Measurements from ENCODE around the gene TSFM. TPM values are rescaled to one million over a fixed set of nuclear protein-coding genes. Genes with fewer than 3 reads are reported as not detected.

TSFM gene
- total RNA-seq, 1 donor from 2014 or later, result 28.4 TPM

- no peaks in the 10 kb centered on the region for H3K9me3 Mint-ChIP-seq
- no peaks in the 10 kb centered on the region for H3K27me3 Mint-ChIP-seq
- peaks cover 92% of the 10 kb centered on the region for H3K36me3 Mint-ChIP-seq (ENCODE audit: low read depth)
- peaks cover 10% of the 10 kb centered on the region for H3K4me1 Mint-ChIP-seq
- CTCF ChIA-PET, result interaction anchor here (0.5 to 0.9 kb wide), 2 partner anchors 35 to 80 kb away, joined by 4 read pairs; no protein-coding TSS in a partner anchor
- no peak for ATAC-seq (ENCODE audit: low read depth)
- TF ChIP-seq CTCF (IDR thresholded peaks at IDR 0.05), result no peak
- H3K27ac Mint-ChIP-seq, result no peak overlapping the region
- DNase-seq, result no peak
- no peak overlapping the region for H3K4me3 Mint-ChIP-seq
- POLR2A ChIA-PET, result no interaction called here
- intact Hi-C loops (cut with micrococcal nuclease), result no loop called here
Observed at GRCh38 chr12:57825451-57825850, 42.9 kb downstream of the TSFM start.

GRCh38 chr12:57826400-57826799 is 43.8 kb downstream of the TSFM start:
- no peak for TF ChIP-seq CTCF (IDR thresholded peaks at IDR 0.05)
- DNase-seq (no peak), ATAC-seq (ENCODE audit: low read depth) (no peak)
- H3K27ac Mint-ChIP-seq, result no peak overlapping the region
- H3K4me1 Mint-ChIP-seq, result peaks cover 15% of the 10 kb centered on the region
- H3K4me3 Mint-ChIP-seq, result no peak overlapping the region
- ChIA-PET POLR2A (no interaction called here), CTCF (no interaction called here)
- H3K36me3 Mint-ChIP-seq (ENCODE audit: low read depth), result peaks cover 83% of the 10 kb centered on the region
- no peaks in the 10 kb centered on the region for H3K27me3 Mint-ChIP-seq
- H3K9me3 Mint-ChIP-seq, result no peaks in the 10 kb centered on the region
- intact Hi-C loops (cut with micrococcal nuclease), result no loop called here

GRCh38 chr12:57826966-57827365 is 44.4 kb downstream of the TSFM start:
- ATAC-seq (ENCODE audit: low read depth) (no peak), DNase-seq (no peak)
- intact Hi-C loops (cut with micrococcal nuclease), result no loop called here
- Mint-ChIP-seq H3K36me3 (ENCODE audit: low read depth) (peaks cover 78% of the 10 kb centered on the region), H3K4me1 (peaks cover 21% of the 10 kb centered on the region), H3K27me3 (no peaks in the 10 kb centered on the region), H3K27ac (no peak overlapping the region), H3K4me3 (no peak overlapping the region), H3K9me3 (no peaks in the 10 kb centered on the region)
- ChIA-PET CTCF (no interaction called here), POLR2A (no interaction called here)
- no peak for TF ChIP-seq CTCF (IDR thresholded peaks at IDR 0.05)

- ATAC-seq (ENCODE audit: low read depth) (no peak), DNase-seq (no peak)
- Mint-ChIP-seq H3K4me1 (peaks cover 42% of the 10 kb centered on the region), H3K27me3 (no peaks in the 10 kb centered on the region), H3K9me3 (no peaks in the 10 kb centered on the region), H3K36me3 (ENCODE audit: low read depth) (peaks cover 56% of the 10 kb centered on the region), H3K27ac (no peak overlapping the region), H3K4me3 (no peak overlapping the region)
- ChIA-PET CTCF (interaction anchor here (1.5 to 2.5 kb wide), 3 partner anchors 67 to 76 kb away, joined by 5 to 9 read pairs (median 8); no protein-coding TSS in a partner anchor), POLR2A (no interaction called here)
- no peak for TF ChIP-seq CTCF (IDR thresholded peaks at IDR 0.05)
- intact Hi-C loops (cut with micrococcal nuclease), result no loop called here
Observed at GRCh38 chr12:57829025-57829777, 46.6 kb downstream of the TSFM start.

- intact Hi-C loops (cut with micrococcal nuclease), result loop anchor here (5.0 kb wide), 1 partner anchor 37 kb away; no protein-coding TSS in a partner anchor
- no peak for TF ChIP-seq CTCF (IDR thresholded peaks at IDR 0.05)
- no peak for DNase-seq
- POLR2A ChIA-PET, result no interaction called here
- H3K27me3 Mint-ChIP-seq, result no peaks in the 10 kb centered on the region
- peaks cover 53% of the 10 kb centered on the region for H3K4me1 Mint-ChIP-seq
- H3K27ac Mint-ChIP-seq, result no peak overlapping the region
- peaks cover 44% of the 10 kb centered on the region for H3K36me3 Mint-ChIP-seq (ENCODE audit: low read depth)
- CTCF ChIA-PET, result interaction anchor here (0.9 to 2.5 kb wide), 5 partner anchors 66 to 75 kb away, joined by 3 to 8 read pairs (median 5); no protein-coding TSS in a partner anchor
- no peaks in the 10 kb centered on the region for H3K9me3 Mint-ChIP-seq
- H3K4me3 Mint-ChIP-seq, result no peak overlapping the region
- no peak for ATAC-seq (ENCODE audit: low read depth)
Observed at GRCh38 chr12:57830393-57830792, 47.8 kb downstream of the TSFM start.

All from activated B cell treated with CpG ODN at 0.5 μM for 24 hours (primary cell).